Measurements from ENCODE around the gene WDFY3. TPM values are rescaled to one million over a fixed set of nuclear protein-coding genes. Genes with fewer than 3 reads are reported as not detected.

Gene WDFY3
- total RNA-seq, 1 donor from 2014 or later = 267 TPM

- DNase-seq = no peak
- Mint-ChIP-seq H3K4me1 (ENCODE audit: low read depth, unreplicated experiment) (peaks cover 25% of the 10 kb centered on the region), H3K27ac (ENCODE audit: unreplicated experiment) (peak overlapping the region; percentile 66), H3K27me3 (ENCODE audit: unreplicated experiment) (peaks cover 3% of the 10 kb centered on the region), H3K36me3 (ENCODE audit: unreplicated experiment) (peaks cover 10% of the 10 kb centered on the region), H3K4me3 (ENCODE audit: unreplicated experiment) (peak overlapping the region; percentile 21), H3K9me3 (ENCODE audit: unreplicated experiment) (peaks cover 12% of the 10 kb centered on the region)
- no peak for TF ChIP-seq CTCF (IDR thresholded peaks at IDR 0.05; ENCODE audit: partially characterized antibody, unreplicated experiment)
These were observed 27.4 kb downstream of the WDFY3 start for GRCh38 chr4:84939113-84939512.

- no peak for DNase-seq
- TF ChIP-seq CTCF (IDR thresholded peaks at IDR 0.05; ENCODE audit: partially characterized antibody, unreplicated experiment) = no peak
- Mint-ChIP-seq H3K4me1 (ENCODE audit: low read depth, unreplicated experiment) (peaks cover 28% of the 10 kb centered on the region), H3K27ac (ENCODE audit: unreplicated experiment) (peak overlapping the region; percentile 31), H3K4me3 (ENCODE audit: unreplicated experiment) (no peak overlapping the region), H3K36me3 (ENCODE audit: unreplicated experiment) (peaks cover 10% of the 10 kb centered on the region), H3K27me3 (ENCODE audit: unreplicated experiment) (peaks cover 3% of the 10 kb centered on the region), H3K9me3 (ENCODE audit: unreplicated experiment) (peaks cover 12% of the 10 kb centered on the region)
These were observed 28.2 kb downstream of the WDFY3 start for GRCh38 chr4:84938316-84938715.

- H3K9me3 Mint-ChIP-seq (ENCODE audit: unreplicated experiment) = peaks cover 7% of the 10 kb centered on the region
- H3K27ac Mint-ChIP-seq (ENCODE audit: unreplicated experiment) = peak overlapping the region; percentile 60
- TF ChIP-seq CTCF (IDR thresholded peaks at IDR 0.05; ENCODE audit: partially characterized antibody, unreplicated experiment) = no peak
- peaks cover 3% of the 10 kb centered on the region for H3K27me3 Mint-ChIP-seq (ENCODE audit: unreplicated experiment)
- no peak for DNase-seq
- peaks cover 4% of the 10 kb centered on the region for H3K36me3 Mint-ChIP-seq (ENCODE audit: unreplicated experiment)
- H3K4me1 Mint-ChIP-seq (ENCODE audit: low read depth, unreplicated experiment) = peaks cover 28% of the 10 kb centered on the region
- no peak overlapping the region for H3K4me3 Mint-ChIP-seq (ENCODE audit: unreplicated experiment)
These were observed 29.0 kb downstream of the WDFY3 start for GRCh38 chr4:84937381-84937977.

GRCh38 chr4:84936123-84936522 is 30.4 kb downstream of the WDFY3 start:
- Mint-ChIP-seq H3K27ac (ENCODE audit: unreplicated experiment) (no peak overlapping the region), H3K36me3 (ENCODE audit: unreplicated experiment) (peaks cover 4% of the 10 kb centered on the region), H3K27me3 (ENCODE audit: unreplicated experiment) (peaks cover 3% of the 10 kb centered on the region), H3K9me3 (ENCODE audit: unreplicated experiment) (peaks cover 4% of the 10 kb centered on the region), H3K4me1 (ENCODE audit: low read depth, unreplicated experiment) (peaks cover 38% of the 10 kb centered on the region), H3K4me3 (ENCODE audit: unreplicated experiment) (no peak overlapping the region)
- no peak for TF ChIP-seq CTCF (IDR thresholded peaks at IDR 0.05; ENCODE audit: partially characterized antibody, unreplicated experiment)
- no peak for DNase-seq

GRCh38 chr4:84932462-84932861 is 34.0 kb downstream of the WDFY3 start:
- Mint-ChIP-seq H3K27ac (ENCODE audit: unreplicated experiment) (peak overlapping the region; percentile 44), H3K9me3 (ENCODE audit: unreplicated experiment) (no peaks in the 10 kb centered on the region), H3K27me3 (ENCODE audit: unreplicated experiment) (peaks cover 3% of the 10 kb centered on the region), H3K36me3 (ENCODE audit: unreplicated experiment) (no peaks in the 10 kb centered on the region), H3K4me1 (ENCODE audit: low read depth, unreplicated experiment) (peaks cover 33% of the 10 kb centered on the region), H3K4me3 (ENCODE audit: unreplicated experiment) (no peak overlapping the region)
- no peak for DNase-seq
- no peak for TF ChIP-seq CTCF (IDR thresholded peaks at IDR 0.05; ENCODE audit: partially characterized antibody, unreplicated experiment)

Data from glutamatergic neuron (in vitro differentiated cells).